Osteocyte (in vitro differentiated cells): Measurements from ENCODE around the gene BPIFB1. TPM values are rescaled to one million over a fixed set of nuclear protein-coding genes. Genes with fewer than 3 reads are reported as not detected.

Source experiments
- DNase-seq: peaks from one replicate; pipeline ENCODE4 v3.0.0; 2021; ENCODE audit warnings: mixed read lengths; ENCODE audit not compliant: unreplicated experiment; ENCODE audit errors: extremely low spot score
- H3K27ac Mint-ChIP-seq: one replicate; pipeline ENCODE4 v1.8.0; 2021; ENCODE audit warnings: mild to moderate bottlenecking, mixed read lengths; ENCODE audit not compliant: unreplicated experiment
- H3K27me3 Mint-ChIP-seq: one replicate; pipeline ENCODE4 v1.8.0; 2021; ENCODE audit warnings: mixed read lengths; ENCODE audit not compliant: unreplicated experiment
- H3K36me3 Mint-ChIP-seq: one replicate; pipeline ENCODE4 v1.8.0; 2021; ENCODE audit warnings: mixed read lengths; ENCODE audit not compliant: unreplicated experiment
- H3K4me1 Mint-ChIP-seq: one replicate; pipeline ENCODE4 v1.8.0; 2021; ENCODE audit warnings: mixed read lengths; ENCODE audit not compliant: unreplicated experiment
- H3K4me3 Mint-ChIP-seq: one replicate; pipeline ENCODE4 v1.8.0; 2021; ENCODE audit warnings: mild to moderate bottlenecking, moderate library complexity, mixed read lengths; ENCODE audit not compliant: unreplicated experiment
- H3K9me3 Mint-ChIP-seq: one replicate; pipeline ENCODE4 v1.8.0; 2021; ENCODE audit warnings: mixed read lengths; ENCODE audit not compliant: unreplicated experiment
- CTCF ChIP-seq: fragments of 200-600 bp; sonication (generic); IDR thresholded peaks from 2 replicates; pipeline ENCODE4 v1.5.0; 2021; ENCODE audit warnings: antibody characterized with exemption, mild to moderate bottlenecking, moderate library complexity
- long read RNA-seq: library from polyadenylated mRNA; unstranded; transcript quantifications from one replicate; pipeline ENCODE4 v2.0.0, GENCODE V29; 2021
- total RNA-seq: library from RNA; stranded (reverse); gene quantifications from 2 replicates; pipeline ENCODE4 v1.2.1, GENCODE V29; 2021

Gene BPIFB1
- not detected in 2 replicates for total RNA-seq
- long read RNA-seq = 0 reads

- H3K4me1 Mint-ChIP-seq = no peaks in the 10 kb centered on the region
- H3K4me3 Mint-ChIP-seq = no peak within 1 kb of the TSS
- H3K36me3 Mint-ChIP-seq = no peaks in the 10 kb centered on the region
- DNase-seq = no peak
- H3K9me3 Mint-ChIP-seq = no peaks in the 10 kb centered on the region
- no peak within 1 kb of the TSS for H3K27ac Mint-ChIP-seq
- peaks cover 32% of the 10 kb centered on the region for H3K27me3 Mint-ChIP-seq
- no peak for TF ChIP-seq CTCF
Observed at GRCh38 chr20:33282991-33283555, at the start of gene BPIFB1. TSS of gene BPIFB1 (plus strand) at chr20:33283214. CDS start at chr20:33286074, 2,860 bp downstream.

- Mint-ChIP-seq H3K36me3 (no peaks in the 10 kb centered on the region), H3K4me3 (no peak overlapping the region), H3K27me3 (peaks cover 5% of the 10 kb centered on the region), H3K4me1 (no peaks in the 10 kb centered on the region), H3K9me3 (no peaks in the 10 kb centered on the region), H3K27ac (no peak overlapping the region)
- DNase-seq = no peak
- no peak for TF ChIP-seq CTCF
Observed at GRCh38 chr20:33234050-33234449, 49.0 kb upstream of the BPIFB1 start.

GRCh38 chr20:33235696-33236095 lies 47.3 kb upstream of the BPIFB1 start, which contains the start of gene BPIFA1:
TSS of gene BPIFA1 (plus strand) at chr20:33235996. CDS start at chr20:33237712, 1,716 bp downstream.
- H3K27ac Mint-ChIP-seq = no peak within 1 kb of the TSS
- peaks cover 5% of the 10 kb centered on the region for H3K27me3 Mint-ChIP-seq
- H3K36me3 Mint-ChIP-seq = no peaks in the 10 kb centered on the region
- no peak for DNase-seq
- H3K9me3 Mint-ChIP-seq = no peaks in the 10 kb centered on the region
- no peak within 1 kb of the TSS for H3K4me3 Mint-ChIP-seq
- TF ChIP-seq CTCF = no peak
- H3K4me1 Mint-ChIP-seq = no peaks in the 10 kb centered on the region

GRCh38 chr20:33236351-33236750 lies 46.7 kb upstream of the BPIFB1 start:
- Mint-ChIP-seq H3K27me3 (peaks cover 5% of the 10 kb centered on the region), H3K27ac (no peak overlapping the region), H3K9me3 (no peaks in the 10 kb centered on the region), H3K4me1 (no peaks in the 10 kb centered on the region), H3K36me3 (no peaks in the 10 kb centered on the region), H3K4me3 (no peak overlapping the region)
- DNase-seq = no peak
- TF ChIP-seq CTCF = no peak

GRCh38 chr20:33237989-33238388 lies 45.0 kb upstream of the BPIFB1 start:
- H3K27me3 Mint-ChIP-seq = peaks cover 6% of the 10 kb centered on the region
- TF ChIP-seq CTCF = no peak
- H3K4me3 Mint-ChIP-seq = no peak overlapping the region
- H3K9me3 Mint-ChIP-seq = no peaks in the 10 kb centered on the region
- no peak for DNase-seq
- H3K27ac Mint-ChIP-seq = no peak overlapping the region
- H3K36me3 Mint-ChIP-seq = no peaks in the 10 kb centered on the region
- H3K4me1 Mint-ChIP-seq = no peaks in the 10 kb centered on the region
